Activated naive CD4-positive, alpha-beta T cell treated with Interleukin-2 at 50 U/mL for 16 hours (primary cell): ENCODE results near the gene CTSW.

ENCODE experiments used
- DNase-seq: peaks from one replicate; pipeline ENCODE4 v3.0.0-alpha.2; 2020

CTSW gene

GRCh38 chr11:65932558-65932919 lies 52.9 kb downstream of the CTSW start:
- no peak for DNase-seq
